ENCODE measurements around the gene ADAMTSL5. TPM values are rescaled to one million over a fixed set of nuclear protein-coding genes. Genes with fewer than 3 reads are reported as not detected.
A peak's percentile ranks its signal among the peaks of the same experiment; 100 is the strongest.

ADAMTSL5 gene
- total and polyA plus RNA-seq, 2 of the 13 experiments (the other 11 are each of a cell fraction or from before 2014, with no cell fraction given): 0.60 to 2.7 TPM

DNA sequence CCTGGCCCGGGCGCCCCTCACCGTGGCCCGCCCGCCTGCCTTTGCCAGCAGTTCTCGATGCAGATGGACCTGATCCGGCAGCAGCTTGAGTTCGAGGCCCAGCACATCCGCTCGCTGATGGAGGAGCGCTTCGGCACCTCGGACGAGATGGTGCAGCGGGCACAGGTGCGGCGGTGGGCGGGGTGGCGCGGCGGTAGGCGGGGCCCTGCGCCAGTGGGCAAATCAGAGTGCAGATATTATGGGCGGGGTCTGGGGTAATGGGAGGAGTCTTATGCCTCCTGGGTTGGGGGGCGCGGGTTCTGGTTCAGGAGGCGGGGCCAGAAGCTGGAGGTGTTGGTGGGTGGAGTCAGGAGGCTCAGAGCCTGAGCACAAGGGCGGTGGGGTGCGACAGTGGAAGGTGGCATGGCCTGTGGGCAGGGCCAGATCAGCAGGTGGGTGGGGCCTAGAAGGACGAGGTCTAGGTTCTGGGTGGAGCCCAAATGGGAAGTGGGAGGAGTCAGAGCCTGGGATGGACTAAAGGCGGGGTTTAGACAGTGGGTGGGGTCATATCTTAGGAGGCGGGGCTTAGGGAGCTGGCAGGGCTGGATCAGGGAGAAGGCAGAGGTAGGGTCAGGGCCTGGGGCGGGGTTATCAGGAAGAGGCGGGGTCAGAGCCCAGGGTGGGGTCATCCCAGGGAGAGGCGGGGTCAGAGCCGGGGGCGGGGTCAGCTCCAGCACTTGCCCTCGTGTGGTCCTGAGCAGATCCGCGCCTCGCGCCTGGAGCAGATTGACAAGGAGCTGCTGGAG lies 57.3 kb downstream of the ADAMTSL5 start (continued):
- 0 out of 2 replicates have a peak, but pooled peaks have one; percentile 13 for TF ChIP-seq TFDP2 (CRISPR knock-in tag; IDR thresholded peaks at IDR 0.05)
- no peak for TF ChIP-seq BRD4 (CRISPR knock-in tag; IDR thresholded peaks at IDR 0.05)
- no peak for TF ChIP-seq THAP8 (CRISPR knock-in tag; IDR thresholded peaks at IDR 0.05; ENCODE audit: borderline replicate concordance)
- no peak for TF ChIP-seq SRSF4 (IDR thresholded peaks at IDR 0.05; ENCODE audit: low read depth, low read length, poor library complexity, severe bottlenecking)
- 0 out of 2 replicates have a peak, but pooled peaks have one; percentile 20 for TF ChIP-seq ETV5 (CRISPR knock-in tag; IDR thresholded peaks at IDR 0.05; ENCODE audit: borderline replicate concordance)
- no peak for TF ChIP-seq DBP (CRISPR knock-in tag; IDR thresholded peaks at IDR 0.05; ENCODE audit: not compliant biosample characterization)
- TF ChIP-seq MZF1 (CRISPR knock-in tag; IDR thresholded peaks at IDR 0.05; ENCODE audit: borderline replicate concordance): no peak
- no peak for TF ChIP-seq MED1 (CRISPR knock-in tag; IDR thresholded peaks at IDR 0.05)
- TF ChIP-seq ZBTB38 (CRISPR knock-in tag; IDR thresholded peaks at IDR 0.05): 0 out of 2 replicates have a peak, but pooled peaks have one; percentile 40
- 0 out of 2 replicates have a peak, but pooled peaks have one; percentile 25 for TF ChIP-seq ZSCAN31 (CRISPR knock-in tag; IDR thresholded peaks at IDR 0.05; ENCODE audit: low read depth)
- TF ChIP-seq, protein P1, sequence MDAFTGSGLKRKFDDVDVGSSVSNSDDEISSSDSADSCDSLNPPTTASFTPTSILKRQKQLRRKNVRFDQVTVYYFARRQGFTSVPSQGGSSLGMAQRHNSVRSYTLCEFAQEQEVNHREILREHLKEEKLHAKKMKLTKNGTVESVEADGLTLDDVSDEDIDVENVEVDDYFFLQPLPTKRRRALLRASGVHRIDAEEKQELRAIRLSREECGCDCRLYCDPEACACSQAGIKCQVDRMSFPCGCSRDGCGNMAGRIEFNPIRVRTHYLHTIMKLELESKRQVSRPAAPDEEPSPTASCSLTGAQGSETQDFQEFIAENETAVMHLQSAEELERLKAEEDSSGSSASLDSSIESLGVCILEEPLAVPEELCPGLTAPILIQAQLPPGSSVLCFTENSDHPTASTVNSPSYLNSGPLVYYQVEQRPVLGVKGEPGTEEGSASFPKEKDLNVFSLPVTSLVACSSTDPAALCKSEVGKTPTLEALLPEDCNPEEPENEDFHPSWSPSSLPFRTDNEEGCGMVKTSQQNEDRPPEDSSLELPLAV (CRISPR knock-in tag; conservative IDR thresholded peaks at IDR 0.05; ENCODE audit: low read depth): no peak
- no peak for TF ChIP-seq CC2D1A (CRISPR knock-in tag; IDR thresholded peaks at IDR 0.05)
- 0 out of 2 replicates have a peak, but pooled peaks have one; percentile 28 for TF ChIP-seq ARNT2 (CRISPR knock-in tag; IDR thresholded peaks at IDR 0.05; ENCODE audit: low read depth)
- TF ChIP-seq, protein P2, sequence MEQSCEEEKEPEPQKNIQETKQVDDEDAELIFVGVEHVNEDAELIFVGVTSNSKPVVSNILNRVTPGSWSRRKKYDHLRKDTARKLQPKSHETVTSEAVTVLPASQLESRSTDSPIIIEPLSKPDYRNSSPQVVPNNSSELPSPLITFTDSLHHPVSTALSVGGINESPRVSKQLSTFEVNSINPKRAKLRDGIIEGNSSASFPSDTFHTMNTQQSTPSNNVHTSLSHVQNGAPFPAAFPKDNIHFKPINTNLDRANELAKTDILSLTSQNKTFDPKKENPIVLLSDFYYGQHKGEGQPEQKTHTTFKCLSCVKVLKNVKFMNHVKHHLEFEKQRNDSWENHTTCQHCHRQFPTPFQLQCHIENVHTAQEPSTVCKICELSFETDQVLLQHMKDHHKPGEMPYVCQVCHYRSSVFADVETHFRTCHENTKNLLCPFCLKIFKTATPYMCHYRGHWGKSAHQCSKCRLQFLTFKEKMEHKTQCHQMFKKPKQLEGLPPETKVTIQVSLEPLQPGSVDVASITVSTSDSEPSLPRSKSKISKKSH (CRISPR knock-in tag; IDR thresholded peaks at IDR 0.05; ENCODE audit: borderline replicate concordance): no peak
- TF ChIP-seq ZNF687 (CRISPR knock-in tag; IDR thresholded peaks at IDR 0.05): peak; percentile 69
- TF ChIP-seq ZNF232 (CRISPR knock-in tag; IDR thresholded peaks at IDR 0.05; ENCODE audit: borderline replicate concordance): no peak
- no peak for TF ChIP-seq ZBTB8A (CRISPR knock-in tag; IDR thresholded peaks at IDR 0.05; ENCODE audit: borderline replicate concordance, low read depth)

Data from HepG2 (cell line).